NCI-H526 (cell line): ENCODE measurements around the gene SORL1.
"Not testable (repeated sequence)": the region's sequence is repeated elsewhere in the genome, so short reads cannot be mapped to it uniquely, and the experiment has no call there.

Source experiments
- DNase-seq, 2 experiments: peaks; one replicate each; lab custom pipeline; 2025; lab: John Stamatoyannopoulos, UW

SORL1 gene

GRCh38 chr11:121478226-121478894 lies 26.2 kb downstream of the SORL1 start:
- peak; percentile 35 to 75 for DNase-seq

GRCh38 chr11:121478895-121479697 lies 27.0 kb downstream of the SORL1 start:
- DNase-seq, result peak; percentile 48 to 83

GRCh38 chr11:121479698-121480238 lies 27.7 kb downstream of the SORL1 start:
- DNase-seq, result peak; percentile 44 to 82

GRCh38 chr11:121481484-121482230 lies 29.5 kb downstream of the SORL1 start:
- not testable (repeated sequence) for DNase-seq

- peak in 1 of 2 experiments; percentile 42 for DNase-seq
Measured at GRCh38 chr11:121482231-121483129, 30.4 kb downstream of the SORL1 start.

- no peak for DNase-seq
Measured at GRCh38 chr11:121483805-121484480, 31.8 kb downstream of the SORL1 start.

- no peak for DNase-seq
Measured at GRCh38 chr11:121485216-121485615, 33.1 kb downstream of the SORL1 start.

GRCh38 chr11:121486054-121486453 lies 33.9 kb downstream of the SORL1 start:
- no peak for DNase-seq

GRCh38 chr11:121487191-121487590 lies 35.1 kb downstream of the SORL1 start:
- DNase-seq, result peak in 1 of 2 experiments; percentile 48

- DNase-seq, result no peak
Measured at GRCh38 chr11:121488170-121488569, 36.1 kb downstream of the SORL1 start.

- DNase-seq, result no peak
Measured at GRCh38 chr11:121488641-121489040, 36.5 kb downstream of the SORL1 start.

- no peak for DNase-seq
Measured at GRCh38 chr11:121489823-121490222, 37.7 kb downstream of the SORL1 start.

- DNase-seq, result peak; percentile 34 to 60
Measured at GRCh38 chr11:121494355-121495099, 42.4 kb downstream of the SORL1 start.

GRCh38 chr11:121497176-121497998 lies 45.3 kb downstream of the SORL1 start:
- DNase-seq, result no peak

- no peak for DNase-seq
Measured at GRCh38 chr11:121499405-121499804, 47.3 kb downstream of the SORL1 start.

- no peak for DNase-seq
Measured at GRCh38 chr11:121500275-121500674, 48.2 kb downstream of the SORL1 start.

- DNase-seq, result no peak
Measured at GRCh38 chr11:121500717-121501116, 48.6 kb downstream of the SORL1 start.

- no peak for DNase-seq
Measured at GRCh38 chr11:121503051-121503450, 50.9 kb downstream of the SORL1 start.

GRCh38 chr11:121506237-121506636 lies 54.1 kb downstream of the SORL1 start:
- not testable (repeated sequence) for DNase-seq
